HG03571 (cell line): ENCODE measurements around the gene DES.

Experiments used
- ATAC-seq: cut with Tn5 transposase; IDR thresholded peaks from one replicate; pipeline ENCODE4 v1.9.1; 2021; ENCODE audit not compliant: unreplicated experiment

The DES gene

GRCh38 chr2:219437690-219438206, 19.6 kb downstream of the DES start:
- ATAC-seq, result no peak

- no peak for ATAC-seq
Measured at GRCh38 chr2:219438453-219438852, 20.3 kb downstream of the DES start.

GRCh38 chr2:219439506-219439905, 21.3 kb downstream of the DES start:
- ATAC-seq, result no peak

- no peak for ATAC-seq
Measured at GRCh38 chr2:219440388-219441256, 22.4 kb downstream of the DES start.

GRCh38 chr2:219441451-219442255, 23.5 kb downstream of the DES start:
- ATAC-seq, result no peak

GRCh38 chr2:219442256-219443015, 24.3 kb downstream of the DES start:
- no peak for ATAC-seq

GRCh38 chr2:219443016-219443696, 25.0 kb downstream of the DES start:
- ATAC-seq, result no peak

DNA sequence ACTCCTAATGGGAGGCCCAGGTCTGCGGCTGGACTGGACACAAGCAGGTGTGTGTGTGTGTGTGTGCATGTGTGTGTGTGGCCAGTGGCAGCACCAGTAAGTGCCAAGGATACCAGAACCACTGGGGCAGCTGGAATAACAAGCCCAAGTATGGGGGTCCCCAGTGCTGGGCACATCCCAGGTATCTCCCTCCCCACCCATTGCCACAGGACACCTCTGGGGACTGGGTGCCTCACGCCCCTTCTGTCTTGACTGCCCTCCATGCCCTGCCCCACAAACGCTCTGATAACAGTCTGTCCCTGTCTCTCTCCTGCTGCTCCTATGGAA, 25.5 kb downstream of the DES start:
- ATAC-seq, result no peak

DNA sequence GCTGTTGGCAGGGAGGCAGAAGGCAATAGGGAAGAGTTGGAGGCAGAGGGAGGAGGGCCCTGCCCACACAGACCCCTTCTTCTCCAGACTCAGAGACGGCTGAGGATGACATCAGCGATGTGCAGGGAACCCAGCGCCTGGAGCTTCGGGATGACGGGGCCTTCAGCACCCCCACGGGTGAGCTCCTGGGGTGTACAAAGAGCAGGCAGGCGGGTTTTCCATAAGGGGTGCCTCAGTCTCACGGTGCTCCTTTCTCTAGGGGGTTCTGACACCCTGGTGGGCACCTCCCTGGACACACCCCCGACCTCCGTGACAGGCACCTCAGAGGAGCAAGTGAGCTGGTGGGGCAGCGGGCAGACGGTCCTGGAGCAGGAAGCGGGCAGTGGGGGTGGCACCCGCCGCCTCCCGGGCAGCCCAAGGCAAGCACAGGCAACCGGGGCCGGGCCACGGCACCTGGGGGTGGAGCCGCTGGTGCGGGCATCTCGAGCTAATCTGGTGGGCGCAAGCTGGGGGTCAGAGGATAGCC, 26.5 kb downstream of the DES start:
- ATAC-seq, result no peak

GRCh38 chr2:219445220-219445640, 27.1 kb downstream of the DES start:
- no peak for ATAC-seq

GRCh38 chr2:219446101-219446504, 27.9 kb downstream of the DES start:
- no peak for ATAC-seq

DNA sequence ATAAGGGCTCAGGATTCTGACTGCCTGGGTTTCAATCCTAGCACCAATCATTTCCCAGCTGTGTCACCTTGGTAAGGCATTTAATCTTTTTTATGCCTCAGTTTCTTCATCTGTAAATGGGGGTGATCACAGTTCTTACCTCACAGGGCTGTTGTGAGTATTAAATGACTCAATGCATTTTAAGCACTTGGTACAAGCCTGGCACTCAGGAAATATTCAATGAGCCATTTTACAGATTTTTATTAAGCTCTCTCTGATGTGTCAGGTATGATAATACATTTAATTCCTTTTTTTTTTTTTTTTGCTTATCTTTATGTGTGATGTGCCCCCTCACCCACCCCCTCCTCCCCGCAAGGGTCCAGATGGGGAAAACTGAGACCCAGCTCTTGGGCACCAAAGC, 28.5 kb downstream of the DES start:
- ATAC-seq, result no peak

- no peak for ATAC-seq
Measured at GRCh38 chr2:219447242-219448098, 29.3 kb downstream of the DES start.

- ATAC-seq, result no peak
Measured at GRCh38 chr2:219448099-219448775, 30.1 kb downstream of the DES start.

DNA sequence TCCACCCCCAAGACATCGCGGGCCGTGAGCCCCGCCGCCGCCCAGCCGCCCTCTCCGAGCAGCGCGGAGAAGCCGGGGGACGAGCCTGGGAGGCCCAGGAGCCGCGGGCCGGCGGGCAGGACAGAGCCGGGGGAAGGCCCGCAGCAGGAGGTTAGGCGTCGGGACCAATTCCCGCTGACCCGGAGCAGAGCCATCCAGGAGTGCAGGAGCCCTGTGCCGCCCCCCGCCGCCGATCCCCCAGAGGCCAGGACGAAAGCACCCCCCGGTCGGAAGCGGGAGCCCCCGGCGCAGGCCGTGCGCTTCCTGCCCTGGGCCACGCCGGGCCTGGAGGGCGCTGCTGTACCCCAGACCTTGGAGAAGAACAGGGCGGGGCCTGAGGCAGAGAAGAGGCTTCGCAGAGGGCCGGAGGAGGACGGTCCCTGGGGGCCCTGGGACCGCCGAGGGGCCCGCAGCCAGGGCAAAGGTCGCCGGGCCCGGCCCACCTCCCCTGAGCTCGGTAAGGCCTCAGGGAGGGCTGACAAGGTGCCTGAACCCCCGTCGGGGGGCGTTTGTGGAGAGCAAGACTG, 30.7 kb downstream of the DES start:
- no peak for ATAC-seq

GRCh38 chr2:219449609-219450008, 31.4 kb downstream of the DES start:
- ATAC-seq, result no peak

- no peak for ATAC-seq
Measured at GRCh38 chr2:219451661-219452360, 33.6 kb downstream of the DES start.
